Mesendoderm (in vitro differentiated cells): ENCODE data around the gene MIAT.

ENCODE experiments used
- DNase-seq: peaks from one replicate; pipeline ENCODE4 v3.0.0; 2013
- H2AK5ac ChIP-seq: 2 replicates; pipeline ENCODE4 v1.6.1; 2013; ENCODE audit warnings: low read length, inconsistent platforms
- H2BK120ac ChIP-seq: 2 replicates; pipeline ENCODE4 v1.6.1; 2013; ENCODE audit warnings: low read depth, mild to moderate bottlenecking, low read length, moderate library complexity, mixed read lengths
- H2BK15ac ChIP-seq: replicated peaks from 2 replicates; pipeline ENCODE4 v1.6.1; 2013; ENCODE audit warnings: low read depth, mild to moderate bottlenecking, moderate library complexity
- H2BK5ac ChIP-seq: 2 replicates; pipeline ENCODE4 v1.6.1; 2013; ENCODE audit warnings: low read length, inconsistent platforms
- H3K18ac ChIP-seq: 2 replicates; pipeline ENCODE4 v1.6.1; 2013; ENCODE audit warnings: mild to moderate bottlenecking, low read length, mixed read lengths
- H3K23ac ChIP-seq: one replicate; pipeline ENCODE4 v1.6.1; 2013; ENCODE audit warnings: low read length
- H3K27ac ChIP-seq: 2 replicates; pipeline ENCODE4 v1.5.1; 2013; ENCODE audit warnings: low read depth, mild to moderate bottlenecking, inconsistent platforms, low read length, moderate library complexity
- H3K27me3 ChIP-seq: 2 replicates; pipeline ENCODE4 v1.6.1; 2013; ENCODE audit warnings: low read length, control low read depth, mild to moderate bottlenecking, inconsistent platforms; ENCODE audit not compliant: insufficient read depth, poor library complexity
- H3K36me3 ChIP-seq: 2 replicates; pipeline ENCODE4 v1.6.1; 2013; ENCODE audit warnings: low read length, inconsistent platforms; ENCODE audit not compliant: control insufficient read depth, insufficient read depth
- H3K4ac ChIP-seq: one replicate; pipeline ENCODE4 v1.6.1; 2013; ENCODE audit warnings: low read depth, mild to moderate bottlenecking, low read length, moderate library complexity
- H3K4me1 ChIP-seq: 2 replicates; pipeline ENCODE4 v1.6.1; 2013; ENCODE audit warnings: low read depth, low read length, inconsistent platforms; ENCODE audit not compliant: control insufficient read depth
- H3K4me2 ChIP-seq: 2 replicates; pipeline ENCODE4 v1.6.1; 2013; ENCODE audit warnings: low read length
- H3K4me3 ChIP-seq: 2 replicates; pipeline ENCODE4 v1.5.1; 2013; ENCODE audit warnings: mild to moderate bottlenecking, low read length
- H3K56ac ChIP-seq: one replicate; pipeline ENCODE4 v1.6.1; 2013; ENCODE audit warnings: low read length
- H3K79me1 ChIP-seq: 2 replicates; pipeline ENCODE4 v1.6.1; 2013; ENCODE audit warnings: low read length, inconsistent platforms
- H3K79me2 ChIP-seq: 2 replicates; pipeline ENCODE4 v1.6.1; 2013; ENCODE audit warnings: mild to moderate bottlenecking, low read length; ENCODE audit not compliant: control insufficient read depth, insufficient read depth
- H3K9ac ChIP-seq: 2 replicates; pipeline ENCODE4 v1.6.1; 2013; ENCODE audit warnings: low read length, inconsistent platforms
- H4K5ac ChIP-seq: one replicate; pipeline ENCODE4 v1.6.1; 2013; ENCODE audit warnings: low read length
- H4K8ac ChIP-seq: one replicate; pipeline ENCODE4 v1.6.1; 2013; ENCODE audit warnings: low read depth, mild to moderate bottlenecking, control low read depth, low read length, moderate library complexity
- WGBS: extraction: QIAGEN DNeasy Blood & Tissue Kit; methylation state at CpG from one replicate; pipeline ENCODE4 v1.1.7; 2013; ENCODE audit warnings: low lambda C conversion rate, missing lambda C conversion rate; ENCODE audit not compliant: insufficient coverage; ENCODE audit errors: extremely low coverage; 5-methylcytosine and 5-hydroxymethylcytosine counted together

The MIAT gene

GRCh38 chr22:26634189-26634588, 23.2 kb upstream of the MIAT start:
- no peak overlapping the region for H3K27ac ChIP-seq
- no peak overlapping the region for H4K5ac ChIP-seq
- no peak for DNase-seq
- H2BK120ac ChIP-seq, result no peak overlapping the region
- peaks cover 6% of the 10 kb centered on the region for H3K4me1 ChIP-seq
- no peaks in the 10 kb centered on the region for H3K27me3 ChIP-seq
- no CpG with 5 or more reads among the region's 3 CpGs for WGBS
- H2BK15ac ChIP-seq, result no peak overlapping the region
- no peak overlapping the region for H3K9ac ChIP-seq
- H3K18ac ChIP-seq, result no peak overlapping the region
- peak overlapping the region; percentile 84 for H2AK5ac ChIP-seq
- H3K36me3 ChIP-seq, result no peaks in the 10 kb centered on the region
- H2BK5ac ChIP-seq, result peak overlapping the region; percentile 51
- no peak overlapping the region for H3K56ac ChIP-seq
- no peak overlapping the region for H3K23ac ChIP-seq
- no peak overlapping the region for H3K4ac ChIP-seq
- no peaks in the 10 kb centered on the region for H3K79me1 ChIP-seq
- H3K4me2 ChIP-seq, result no peak overlapping the region
- H3K79me2 ChIP-seq, result no peaks in the 10 kb centered on the region
- H3K4me3 ChIP-seq, result no peak overlapping the region
- no peak overlapping the region for H4K8ac ChIP-seq

- peak overlapping the region; percentile 47 for H2BK5ac ChIP-seq
Measured at GRCh38 chr22:26635117-26635516, 22.3 kb upstream of the MIAT start.

GRCh38 chr22:26636296-26636695, 21.1 kb upstream of the MIAT start:
- Histone ChIP-seq H2BK5ac (no peak overlapping the region), H3K4ac (no peak overlapping the region), H4K8ac (no peak overlapping the region), H3K18ac (no peak overlapping the region), H3K56ac (no peak overlapping the region), H3K4me3 (no peak overlapping the region), H3K4me2 (no peak overlapping the region), H4K5ac (no peak overlapping the region), H2BK15ac (no peak overlapping the region), H2AK5ac (no peak overlapping the region), H2BK120ac (no peak overlapping the region), H3K79me2 (no peaks in the 10 kb centered on the region), H3K4me1 (peaks cover 6% of the 10 kb centered on the region), H3K27ac (no peak overlapping the region), H3K23ac (no peak overlapping the region), H3K9ac (no peak overlapping the region), H3K27me3 (no peaks in the 10 kb centered on the region), H3K79me1 (no peaks in the 10 kb centered on the region), H3K36me3 (no peaks in the 10 kb centered on the region)
- WGBS, result no CpG with 5 or more reads among the region's 1 CpG
- no peak for DNase-seq

More at GRCh38 chr22:26635117-26635516, 22.3 kb upstream of the MIAT start:
- no CpG with 5 or more reads among the region's 2 CpGs for WGBS
- H3K4ac ChIP-seq, result no peak overlapping the region
- no peaks in the 10 kb centered on the region for H3K79me1 ChIP-seq
- H2AK5ac ChIP-seq, result peak overlapping the region; percentile 79
- H2BK120ac ChIP-seq, result no peak overlapping the region
- H3K79me2 ChIP-seq, result no peaks in the 10 kb centered on the region
- no peak overlapping the region for H3K23ac ChIP-seq
- no peak for DNase-seq
- no peak overlapping the region for H3K4me3 ChIP-seq
- H2BK15ac ChIP-seq, result no peak overlapping the region
- H3K36me3 ChIP-seq, result no peaks in the 10 kb centered on the region
- H4K8ac ChIP-seq, result no peak overlapping the region
- peaks cover 6% of the 10 kb centered on the region for H3K4me1 ChIP-seq
- no peak overlapping the region for H3K4me2 ChIP-seq
- no peak overlapping the region for H3K27ac ChIP-seq
- H4K5ac ChIP-seq, result peak overlapping the region; percentile 84
- H3K27me3 ChIP-seq, result no peaks in the 10 kb centered on the region
- no peak overlapping the region for H3K18ac ChIP-seq
- no peak overlapping the region for H3K9ac ChIP-seq
- peak overlapping the region; percentile 11 for H3K56ac ChIP-seq

- no peak overlapping the region for H4K8ac ChIP-seq
- no peak overlapping the region for H3K4me2 ChIP-seq
- peak overlapping the region; percentile 89 for H2BK120ac ChIP-seq
- WGBS, result no CpG with 5 or more reads among the region's 8 CpGs
- H3K9ac ChIP-seq, result peak overlapping the region; percentile 68
- H3K79me2 ChIP-seq, result no peaks in the 10 kb centered on the region
- H3K4me3 ChIP-seq, result no peak overlapping the region
- no peak overlapping the region for H3K23ac ChIP-seq
- H3K4ac ChIP-seq, result peak overlapping the region; percentile 82
- no peak overlapping the region for H2BK15ac ChIP-seq
- peak overlapping the region; percentile 77 for H2AK5ac ChIP-seq
- no peaks in the 10 kb centered on the region for H3K36me3 ChIP-seq
- H3K4me1 ChIP-seq, result peaks cover 27% of the 10 kb centered on the region
- H3K79me1 ChIP-seq, result peaks cover 3% of the 10 kb centered on the region
- peak overlapping the region; percentile 82 for H3K56ac ChIP-seq
- peak overlapping the region; percentile 28 for H3K18ac ChIP-seq
- H3K27ac ChIP-seq, result peak overlapping the region; percentile 75
- DNase-seq, result peak; percentile 71
- peak overlapping the region; percentile 44 for H4K5ac ChIP-seq
- peak overlapping the region; percentile 80 for H2BK5ac ChIP-seq
- H3K27me3 ChIP-seq, result no peaks in the 10 kb centered on the region
Measured at GRCh38 chr22:26642465-26643417, 14.6 kb upstream of the MIAT start.

- peaks cover 3% of the 10 kb centered on the region for H3K79me1 ChIP-seq
- peak overlapping the region; percentile 68 for H3K9ac ChIP-seq
- H3K4me3 ChIP-seq, result no peak overlapping the region
- H2BK5ac ChIP-seq, result peak overlapping the region; percentile 80
- H3K79me2 ChIP-seq, result no peaks in the 10 kb centered on the region
- H3K56ac ChIP-seq, result peak overlapping the region; percentile 82
- DNase-seq, result peak; percentile 69
- H3K36me3 ChIP-seq, result no peaks in the 10 kb centered on the region
- no peak overlapping the region for H3K23ac ChIP-seq
- peak overlapping the region; percentile 75 for H3K27ac ChIP-seq
- peak overlapping the region; percentile 24 for H2AK5ac ChIP-seq
- no peak overlapping the region for H2BK15ac ChIP-seq
- H3K4ac ChIP-seq, result peak overlapping the region; percentile 82
- peak overlapping the region; percentile 7 for H4K5ac ChIP-seq
- H4K8ac ChIP-seq, result no peak overlapping the region
- H3K18ac ChIP-seq, result peak overlapping the region; percentile 28
- H3K4me2 ChIP-seq, result no peak overlapping the region
- H3K4me1 ChIP-seq, result peaks cover 29% of the 10 kb centered on the region
- H3K27me3 ChIP-seq, result no peaks in the 10 kb centered on the region
- no CpG with 5 or more reads among the region's 15 CpGs for WGBS
- H2BK120ac ChIP-seq, result no peak overlapping the region
Measured at GRCh38 chr22:26643418-26644100, 13.8 kb upstream of the MIAT start.
